ENCODE results near the gene SLC66A3.

The SLC66A3 gene

GRCh38 chr2:11134349-11134748 lies 20.9 kb upstream of the SLC66A3 start:
- WGBS, 2 experiments: 95 to 96% methylated on average over 5 of the region's 5 CpGs
- peaks cover 14% of the 10 kb centered on the region for H3K4me1 ChIP-seq (ENCODE audit: control insufficient read depth, insufficient read depth, low read length)
- H3K36me3 ChIP-seq (ENCODE audit: control insufficient read depth, insufficient read depth, low read length): no peaks in the 10 kb centered on the region
- H3K27ac ChIP-seq (ENCODE audit: insufficient read depth, low read depth, low read length, poor library complexity, severe bottlenecking): no peak overlapping the region
- H3K4me3 ChIP-seq (ENCODE audit: insufficient read depth, low read depth, low read length): no peak overlapping the region
- peaks cover 4% of the 10 kb centered on the region for H3K27me3 ChIP-seq (ENCODE audit: control insufficient read depth, insufficient read depth, low read length, poor library complexity, severe bottlenecking)
- H3K9me3 ChIP-seq (ENCODE audit: control insufficient read depth, low read length): no peaks in the 10 kb centered on the region

GRCh38 chr2:11140492-11140891 lies 14.8 kb upstream of the SLC66A3 start:
- H3K27me3 ChIP-seq (ENCODE audit: control insufficient read depth, insufficient read depth, low read length, poor library complexity, severe bottlenecking): no peaks in the 10 kb centered on the region
- H3K4me3 ChIP-seq (ENCODE audit: insufficient read depth, low read depth, low read length): no peak overlapping the region
- WGBS, 2 experiments: 96 to 99% methylated on average over 4 of the region's 4 CpGs
- H3K36me3 ChIP-seq (ENCODE audit: control insufficient read depth, insufficient read depth, low read length): no peaks in the 10 kb centered on the region
- H3K27ac ChIP-seq (ENCODE audit: insufficient read depth, low read depth, low read length, poor library complexity, severe bottlenecking): no peak overlapping the region
- H3K9me3 ChIP-seq (ENCODE audit: control insufficient read depth, low read length): no peaks in the 10 kb centered on the region
- no peaks in the 10 kb centered on the region for H3K4me1 ChIP-seq (ENCODE audit: control insufficient read depth, insufficient read depth, low read length)

GRCh38 chr2:11141319-11141718 lies 13.9 kb upstream of the SLC66A3 start:
- H3K4me3 ChIP-seq (ENCODE audit: insufficient read depth, low read depth, low read length): no peak overlapping the region
- no peaks in the 10 kb centered on the region for H3K36me3 ChIP-seq (ENCODE audit: control insufficient read depth, insufficient read depth, low read length)
- no peaks in the 10 kb centered on the region for H3K9me3 ChIP-seq (ENCODE audit: control insufficient read depth, low read length)
- H3K4me1 ChIP-seq (ENCODE audit: control insufficient read depth, insufficient read depth, low read length): no peaks in the 10 kb centered on the region
- H3K27ac ChIP-seq (ENCODE audit: insufficient read depth, low read depth, low read length, poor library complexity, severe bottlenecking): no peak overlapping the region
- H3K27me3 ChIP-seq (ENCODE audit: control insufficient read depth, insufficient read depth, low read length, poor library complexity, severe bottlenecking): no peaks in the 10 kb centered on the region
- 92% methylated on average over 3 to 4 of the region's 4 CpGs for WGBS, 2 experiments

- H3K4me1 ChIP-seq (ENCODE audit: control insufficient read depth, insufficient read depth, low read length): no peaks in the 10 kb centered on the region
- H3K27ac ChIP-seq (ENCODE audit: insufficient read depth, low read depth, low read length, poor library complexity, severe bottlenecking): no peak overlapping the region
- no peaks in the 10 kb centered on the region for H3K36me3 ChIP-seq (ENCODE audit: control insufficient read depth, insufficient read depth, low read length)
- H3K9me3 ChIP-seq (ENCODE audit: control insufficient read depth, low read length): no peaks in the 10 kb centered on the region
- WGBS, 2 experiments: 92% methylated on average over 3 of the region's 3 CpGs
- no peak overlapping the region for H3K4me3 ChIP-seq (ENCODE audit: insufficient read depth, low read depth, low read length)
- no peaks in the 10 kb centered on the region for H3K27me3 ChIP-seq (ENCODE audit: control insufficient read depth, insufficient read depth, low read length, poor library complexity, severe bottlenecking)
These were observed 12.9 kb upstream of the SLC66A3 start for GRCh38 chr2:11142330-11142729.

GRCh38 chr2:11142987-11143386 lies 12.3 kb upstream of the SLC66A3 start:
- Histone ChIP-seq H3K36me3 (ENCODE audit: control insufficient read depth, insufficient read depth, low read length) (no peaks in the 10 kb centered on the region), H3K27me3 (ENCODE audit: control insufficient read depth, insufficient read depth, low read length, poor library complexity, severe bottlenecking) (no peaks in the 10 kb centered on the region), H3K27ac (ENCODE audit: insufficient read depth, low read depth, low read length, poor library complexity, severe bottlenecking) (no peak overlapping the region), H3K9me3 (ENCODE audit: control insufficient read depth, low read length) (no peaks in the 10 kb centered on the region), H3K4me3 (ENCODE audit: insufficient read depth, low read depth, low read length) (no peak overlapping the region), H3K4me1 (ENCODE audit: control insufficient read depth, insufficient read depth, low read length) (no peaks in the 10 kb centered on the region)
- WGBS, 2 experiments: 93 to 96% methylated on average over 5 to 6 of the region's 6 CpGs

GRCh38 chr2:11144077-11144737 lies 11.1 kb upstream of the SLC66A3 start:
- H3K4me1 ChIP-seq (ENCODE audit: control insufficient read depth, insufficient read depth, low read length): no peaks in the 10 kb centered on the region
- H3K9me3 ChIP-seq (ENCODE audit: control insufficient read depth, low read length): no peaks in the 10 kb centered on the region
- 90 to 91% methylated on average over 7 of the region's 7 CpGs for WGBS, 2 experiments
- H3K4me3 ChIP-seq (ENCODE audit: insufficient read depth, low read depth, low read length): no peak overlapping the region
- no peaks in the 10 kb centered on the region for H3K36me3 ChIP-seq (ENCODE audit: control insufficient read depth, insufficient read depth, low read length)
- no peaks in the 10 kb centered on the region for H3K27me3 ChIP-seq (ENCODE audit: control insufficient read depth, insufficient read depth, low read length, poor library complexity, severe bottlenecking)
- H3K27ac ChIP-seq (ENCODE audit: insufficient read depth, low read depth, low read length, poor library complexity, severe bottlenecking): no peak overlapping the region

GRCh38 chr2:11144738-11145079 lies 10.6 kb upstream of the SLC66A3 start:
- no peaks in the 10 kb centered on the region for H3K27me3 ChIP-seq (ENCODE audit: control insufficient read depth, insufficient read depth, low read length, poor library complexity, severe bottlenecking)
- no peak overlapping the region for H3K4me3 ChIP-seq (ENCODE audit: insufficient read depth, low read depth, low read length)
- H3K27ac ChIP-seq (ENCODE audit: insufficient read depth, low read depth, low read length, poor library complexity, severe bottlenecking): no peak overlapping the region
- H3K36me3 ChIP-seq (ENCODE audit: control insufficient read depth, insufficient read depth, low read length): no peaks in the 10 kb centered on the region
- H3K9me3 ChIP-seq (ENCODE audit: control insufficient read depth, low read length): no peaks in the 10 kb centered on the region
- no peaks in the 10 kb centered on the region for H3K4me1 ChIP-seq (ENCODE audit: control insufficient read depth, insufficient read depth, low read length)
- WGBS, 2 experiments: 89 to 92% methylated on average over 6 of the region's 6 CpGs

- H3K4me1 ChIP-seq (ENCODE audit: control insufficient read depth, insufficient read depth, low read length): no peaks in the 10 kb centered on the region
- H3K27ac ChIP-seq (ENCODE audit: insufficient read depth, low read depth, low read length, poor library complexity, severe bottlenecking): no peak overlapping the region
- no peaks in the 10 kb centered on the region for H3K27me3 ChIP-seq (ENCODE audit: control insufficient read depth, insufficient read depth, low read length, poor library complexity, severe bottlenecking)
- WGBS, 2 experiments: 82 to 90% methylated on average over 1 of the region's 1 CpG
- no peaks in the 10 kb centered on the region for H3K9me3 ChIP-seq (ENCODE audit: control insufficient read depth, low read length)
- no peaks in the 10 kb centered on the region for H3K36me3 ChIP-seq (ENCODE audit: control insufficient read depth, insufficient read depth, low read length)
- H3K4me3 ChIP-seq (ENCODE audit: insufficient read depth, low read depth, low read length): no peak overlapping the region
These were observed 9.9 kb upstream of the SLC66A3 start for GRCh38 chr2:11145350-11145749.

GRCh38 chr2:11146076-11146475 lies 9.2 kb upstream of the SLC66A3 start:
- Histone ChIP-seq H3K27me3 (ENCODE audit: control insufficient read depth, insufficient read depth, low read length, poor library complexity, severe bottlenecking) (no peaks in the 10 kb centered on the region), H3K9me3 (ENCODE audit: control insufficient read depth, low read length) (no peaks in the 10 kb centered on the region), H3K4me3 (ENCODE audit: insufficient read depth, low read depth, low read length) (no peak overlapping the region), H3K4me1 (ENCODE audit: control insufficient read depth, insufficient read depth, low read length) (no peaks in the 10 kb centered on the region), H3K36me3 (ENCODE audit: control insufficient read depth, insufficient read depth, low read length) (no peaks in the 10 kb centered on the region), H3K27ac (ENCODE audit: insufficient read depth, low read depth, low read length, poor library complexity, severe bottlenecking) (no peak overlapping the region)
- WGBS, 2 experiments: 89 to 92% methylated on average over 3 of the region's 3 CpGs

- H3K27me3 ChIP-seq (ENCODE audit: control insufficient read depth, insufficient read depth, low read length, poor library complexity, severe bottlenecking): no peaks in the 10 kb centered on the region
- H3K4me1 ChIP-seq (ENCODE audit: control insufficient read depth, insufficient read depth, low read length): no peaks in the 10 kb centered on the region
- H3K9me3 ChIP-seq (ENCODE audit: control insufficient read depth, low read length): no peaks in the 10 kb centered on the region
- H3K27ac ChIP-seq (ENCODE audit: insufficient read depth, low read depth, low read length, poor library complexity, severe bottlenecking): no peak overlapping the region
- H3K36me3 ChIP-seq (ENCODE audit: control insufficient read depth, insufficient read depth, low read length): no peaks in the 10 kb centered on the region
- H3K4me3 ChIP-seq (ENCODE audit: insufficient read depth, low read depth, low read length): no peak overlapping the region
- 87 to 93% methylated on average over 3 of the region's 3 CpGs for WGBS, 2 experiments
These were observed 8.0 kb upstream of the SLC66A3 start for GRCh38 chr2:11147263-11147662.

GRCh38 chr2:11152591-11152990 lies 2.7 kb upstream of the SLC66A3 start:
- Histone ChIP-seq H3K4me1 (ENCODE audit: control insufficient read depth, insufficient read depth, low read length) (no peaks in the 10 kb centered on the region), H3K27ac (ENCODE audit: insufficient read depth, low read depth, low read length, poor library complexity, severe bottlenecking) (no peak overlapping the region), H3K27me3 (ENCODE audit: control insufficient read depth, insufficient read depth, low read length, poor library complexity, severe bottlenecking) (peaks cover 39% of the 10 kb centered on the region), H3K9me3 (ENCODE audit: control insufficient read depth, low read length) (no peaks in the 10 kb centered on the region), H3K4me3 (ENCODE audit: insufficient read depth, low read depth, low read length) (no peak overlapping the region), H3K36me3 (ENCODE audit: control insufficient read depth, insufficient read depth, low read length) (no peaks in the 10 kb centered on the region)
- 85 to 90% methylated on average over 6 of the region's 6 CpGs for WGBS, 2 experiments

Data from ectodermal cell (in vitro differentiated cells).